ENCODE results near the gene MDM2. TPM values are rescaled to one million over a fixed set of nuclear protein-coding genes. Genes with fewer than 3 reads are reported as not detected.

The MDM2 gene
- total RNA-seq, 2 donors from 2014 or later = 102 to 137 TPM

DNA sequence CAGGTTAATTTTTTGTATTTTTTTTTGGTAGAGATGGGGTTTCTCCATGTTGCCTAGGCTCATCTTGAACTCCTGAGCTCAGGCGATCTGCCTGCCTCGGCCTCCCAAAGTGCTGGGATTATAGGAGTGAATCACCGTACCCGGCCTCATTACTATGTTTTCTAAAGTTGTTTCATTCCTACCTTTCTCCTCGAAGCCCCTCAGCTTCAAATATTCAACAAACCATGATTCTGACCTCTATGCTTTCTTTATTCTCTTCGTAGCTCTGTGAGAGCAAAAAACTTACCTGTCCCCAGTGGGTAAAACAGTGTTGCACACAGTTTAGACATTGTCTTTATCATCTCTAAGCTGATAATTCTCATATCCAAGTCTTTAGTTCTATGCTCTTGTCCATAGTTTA, 26.2 kb upstream of the MDM2 start:
- Histone ChIP-seq H3K4me3 (ENCODE audit: low read length) (no peak overlapping the region), H3K4me1 (ENCODE audit: control insufficient read depth, insufficient read depth, low read length) (no peaks in the 10 kb centered on the region), H3K9me3 (ENCODE audit: control insufficient read depth, low read length) (no peaks in the 10 kb centered on the region), H3K9ac (ENCODE audit: extremely low read depth, low read length, poor library complexity, severe bottlenecking) (no peak overlapping the region), H3K36me3 (ENCODE audit: control insufficient read depth, insufficient read depth, low read length) (no peaks in the 10 kb centered on the region), H3K27me3 (ENCODE audit: control insufficient read depth, insufficient read depth, low read length, poor library complexity, severe bottlenecking) (no peaks in the 10 kb centered on the region), H3K27ac (ENCODE audit: low read depth, low read length) (no peak overlapping the region)
- Mint-ChIP-seq H3K9me3 (no peaks in the 10 kb centered on the region), H3K4me3 (no peak overlapping the region), H3K4me1 (peaks cover 10% of the 10 kb centered on the region), H3K27me3 (ENCODE audit: insufficient read depth) (no peaks in the 10 kb centered on the region), H3K27ac (no peak overlapping the region), H3K36me3 (ENCODE audit: low read depth) (no peaks in the 10 kb centered on the region)
- TF ChIP-seq, protein P1, sequence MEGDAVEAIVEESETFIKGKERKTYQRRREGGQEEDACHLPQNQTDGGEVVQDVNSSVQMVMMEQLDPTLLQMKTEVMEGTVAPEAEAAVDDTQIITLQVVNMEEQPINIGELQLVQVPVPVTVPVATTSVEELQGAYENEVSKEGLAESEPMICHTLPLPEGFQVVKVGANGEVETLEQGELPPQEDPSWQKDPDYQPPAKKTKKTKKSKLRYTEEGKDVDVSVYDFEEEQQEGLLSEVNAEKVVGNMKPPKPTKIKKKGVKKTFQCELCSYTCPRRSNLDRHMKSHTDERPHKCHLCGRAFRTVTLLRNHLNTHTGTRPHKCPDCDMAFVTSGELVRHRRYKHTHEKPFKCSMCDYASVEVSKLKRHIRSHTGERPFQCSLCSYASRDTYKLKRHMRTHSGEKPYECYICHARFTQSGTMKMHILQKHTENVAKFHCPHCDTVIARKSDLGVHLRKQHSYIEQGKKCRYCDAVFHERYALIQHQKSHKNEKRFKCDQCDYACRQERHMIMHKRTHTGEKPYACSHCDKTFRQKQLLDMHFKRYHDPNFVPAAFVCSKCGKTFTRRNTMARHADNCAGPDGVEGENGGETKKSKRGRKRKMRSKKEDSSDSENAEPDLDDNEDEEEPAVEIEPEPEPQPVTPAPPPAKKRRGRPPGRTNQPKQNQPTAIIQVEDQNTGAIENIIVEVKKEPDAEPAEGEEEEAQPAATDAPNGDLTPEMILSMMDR (conservative IDR thresholded peaks at IDR 0.05) = no peak
- DNase-seq = no peak
- 93 to 98% methylated on average over 6 of the region's 6 CpGs for WGBS, 2 experiments (ENCODE audit: insufficient coverage in 1 of 2, insufficient read length in 1 of 2)

DNA sequence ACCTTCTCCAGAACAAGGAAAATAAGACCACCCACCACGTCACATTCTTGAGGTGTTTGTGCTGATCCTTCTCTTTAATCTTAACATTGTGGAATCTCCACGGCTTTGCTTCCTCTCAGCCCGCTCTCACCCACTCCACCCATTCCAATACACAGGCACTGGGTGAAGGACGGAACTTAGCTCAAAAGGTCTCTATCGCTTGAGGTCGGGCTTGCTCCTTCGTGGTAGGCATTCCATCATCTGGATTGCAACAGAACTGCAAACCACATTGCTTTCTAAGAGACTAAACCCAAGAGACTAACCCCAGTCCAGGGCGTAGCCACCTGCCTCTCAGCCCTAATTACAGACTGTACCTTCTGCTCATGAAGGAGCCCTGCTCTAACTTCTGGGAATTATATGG, 24.0 kb upstream of the MDM2 start:
- 85 to 90% methylated on average over 7 to 8 of the region's 8 CpGs for WGBS, 2 experiments (ENCODE audit: insufficient coverage in 1 of 2, insufficient read length in 1 of 2)
- H3K27ac Mint-ChIP-seq = no peak overlapping the region
- H3K4me3 Mint-ChIP-seq = no peak overlapping the region
- no peaks in the 10 kb centered on the region for H3K9me3 Mint-ChIP-seq
- no peaks in the 10 kb centered on the region for H3K36me3 Mint-ChIP-seq (ENCODE audit: low read depth)
- H3K27me3 Mint-ChIP-seq (ENCODE audit: insufficient read depth) = no peaks in the 10 kb centered on the region
- Histone ChIP-seq H3K36me3 (ENCODE audit: control insufficient read depth, insufficient read depth, low read length) (no peaks in the 10 kb centered on the region), H3K27ac (ENCODE audit: low read depth, low read length) (no peak overlapping the region), H3K9ac (ENCODE audit: extremely low read depth, low read length, poor library complexity, severe bottlenecking) (no peak overlapping the region), H3K4me3 (ENCODE audit: low read length) (no peak overlapping the region), H3K9me3 (ENCODE audit: control insufficient read depth, low read length) (no peaks in the 10 kb centered on the region), H3K4me1 (ENCODE audit: control insufficient read depth, insufficient read depth, low read length) (no peaks in the 10 kb centered on the region), H3K27me3 (ENCODE audit: control insufficient read depth, insufficient read depth, low read length, poor library complexity, severe bottlenecking) (no peaks in the 10 kb centered on the region)
- TF ChIP-seq, protein P1 (conservative IDR thresholded peaks at IDR 0.05) = no peak
- DNase-seq = no peak
- H3K4me1 Mint-ChIP-seq = peaks cover 16% of the 10 kb centered on the region

DNA sequence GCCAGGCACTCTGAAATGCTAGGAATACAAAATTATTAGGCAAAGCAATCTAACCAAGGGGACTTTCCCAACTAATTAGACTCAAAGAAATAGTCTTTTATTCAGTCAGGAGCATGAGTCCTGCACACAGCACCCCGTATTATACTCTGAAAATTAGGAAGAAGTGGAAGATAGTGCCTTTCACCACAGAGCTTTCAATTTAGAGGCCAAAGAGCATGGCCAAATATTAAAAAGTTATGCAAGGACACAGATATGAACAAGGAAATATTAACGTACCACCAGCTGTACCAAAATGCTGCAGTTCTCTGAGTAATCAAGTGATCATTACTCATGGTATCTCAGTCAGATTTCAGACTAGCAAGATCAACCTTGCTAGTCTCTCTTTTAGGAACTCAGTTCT, 22.6 kb upstream of the MDM2 start:
- Histone ChIP-seq H3K9ac (ENCODE audit: extremely low read depth, low read length, poor library complexity, severe bottlenecking) (no peak overlapping the region), H3K9me3 (ENCODE audit: control insufficient read depth, low read length) (no peaks in the 10 kb centered on the region), H3K27ac (ENCODE audit: low read depth, low read length) (no peak overlapping the region), H3K27me3 (ENCODE audit: control insufficient read depth, insufficient read depth, low read length, poor library complexity, severe bottlenecking) (no peaks in the 10 kb centered on the region), H3K36me3 (ENCODE audit: control insufficient read depth, insufficient read depth, low read length) (no peaks in the 10 kb centered on the region), H3K4me1 (ENCODE audit: control insufficient read depth, insufficient read depth, low read length) (no peaks in the 10 kb centered on the region), H3K4me3 (ENCODE audit: low read length) (no peak overlapping the region)
- Mint-ChIP-seq H3K9me3 (no peaks in the 10 kb centered on the region), H3K36me3 (ENCODE audit: low read depth) (no peaks in the 10 kb centered on the region), H3K27me3 (ENCODE audit: insufficient read depth) (no peaks in the 10 kb centered on the region), H3K27ac (no peak overlapping the region), H3K4me1 (peaks cover 18% of the 10 kb centered on the region), H3K4me3 (no peak overlapping the region)
- WGBS, 2 experiments (ENCODE audit: insufficient coverage in 1 of 2, insufficient read length in 1 of 2) = 89 to 100% methylated on average over 2 of the region's 2 CpGs
- DNase-seq = no peak
- TF ChIP-seq, protein P1 (conservative IDR thresholded peaks at IDR 0.05) = no peak

Data from endodermal cell (in vitro differentiated cells).